HepG2 (cell line): Measurements from ENCODE around the gene SLC35B2. TPM values are rescaled to one million over a fixed set of nuclear protein-coding genes. Genes with fewer than 3 reads are reported as not detected.
A peak's percentile ranks its signal among the peaks of the same experiment; 100 is the strongest.

Experiments used
- ARNT2 ChIP-seq: sonication (generic); formaldehyde crosslinking; IDR thresholded peaks from 2 replicates; pipeline ENCODE4 v1.8.0; 2022; ENCODE audit warnings: mild to moderate bottlenecking, low read depth, missing genetic modification reagents, moderate library complexity
- FOXM1 ChIP-seq: sonication (generic); formaldehyde crosslinking; IDR thresholded peaks from 2 replicates; pipeline ENCODE4 v1.5.0; 2020; ENCODE audit warnings: missing genetic modification reagents
- HMG20A ChIP-seq: IDR thresholded peaks from 2 replicates; pipeline ENCODE4 v1.6.1; 2016; ENCODE audit warnings: borderline replicate concordance
- IKZF4 ChIP-seq: sonication (generic); formaldehyde crosslinking; IDR thresholded peaks from 2 replicates; pipeline ENCODE4 v1.5.1; 2020; ENCODE audit warnings: borderline replicate concordance, mild to moderate bottlenecking, low read depth, missing genetic modification reagents; ENCODE audit errors: not compliant biosample characterization
- KDM2A ChIP-seq: sonication (generic); formaldehyde crosslinking; IDR thresholded peaks from 2 replicates; pipeline ENCODE4 v1.4.0; 2020; ENCODE audit warnings: low read depth, missing genetic modification reagents, borderline replicate concordance
- MAZ ChIP-seq, 2 experiments: sonication (generic) in 1 of 2; formaldehyde crosslinking in 1 of 2; IDR thresholded peaks; 2 replicates each; pipeline versions ENCODE4 v1.5.0 to v1.6.1; 2012 to 2020; ENCODE audit warnings: low read depth in 2 of 2, mild to moderate bottlenecking in 2 of 2, borderline replicate concordance in 1 of 2, improper control_type of control experiment in 1 of 2, low read length in 1 of 2, missing genetic modification reagents in 1 of 2, moderate library complexity in 1 of 2
- NFYB ChIP-seq: sonication (generic); formaldehyde crosslinking; IDR thresholded peaks from 2 replicates; pipeline ENCODE4 v1.4.0; 2020; ENCODE audit warnings: missing genetic modification reagents
- RARA ChIP-seq: IDR thresholded peaks from 2 replicates; pipeline ENCODE4 v1.6.1; 2016; ENCODE audit warnings: missing genetic modification reagents, missing compliant biosample characterization
- SP140L ChIP-seq: sonication (generic); formaldehyde crosslinking; IDR thresholded peaks from 2 replicates; pipeline ENCODE4 v1.4.0; 2020; ENCODE audit warnings: missing genetic modification reagents, borderline replicate concordance
- ZNF329 ChIP-seq: sonication (generic); formaldehyde crosslinking; IDR thresholded peaks from 2 replicates; pipeline ENCODE4 v1.9.0; 2021; ENCODE audit warnings: low read depth, mild to moderate bottlenecking, missing genetic modification reagents
- polyA plus RNA-seq, 8 experiments: library from polyadenylated mRNA; depleted of rRNA in 3 of 8; stranded (reverse) in 7 of 8; unstranded in 1 of 8; fragments of >200 nt; fragmentation: Illumina TruSeq in 4 of 8; extraction: Trizol in 4 of 8; gene quantifications; 2 replicates each; pipeline versions ENCODE4 v1.2.1 to v1.2.3, GENCODE V29; 2011 to 2016; ENCODE audit warnings: low read depth in 4 of 8, missing spikeins in 1 of 8, mixed read lengths in 1 of 8; ENCODE audit not compliant: insufficient read depth in 1 of 8
- total RNA-seq, 5 experiments: library from RNA; depleted of rRNA; stranded (reverse); fragments of >200 nt; fragmentation: Illumina TruSeq; extraction: Trizol; gene quantifications; 2 replicates each; pipeline ENCODE4 v1.2.3, GENCODE V29; 2016; ENCODE audit warnings: low read depth in 1 of 5
- TF ChIP-seq, protein P1 (sequence below): sonication (generic); formaldehyde crosslinking; IDR thresholded peaks from 2 replicates; pipeline ENCODE4 v1.4.0; 2020; ENCODE audit warnings: mild to moderate bottlenecking, missing genetic modification reagents
- TF ChIP-seq, protein P2 (sequence below): sonication (generic); formaldehyde crosslinking; IDR thresholded peaks from 2 replicates; pipeline ENCODE4 v1.4.0; 2020; ENCODE audit warnings: missing genetic modification reagents, borderline replicate concordance
- TF ChIP-seq, protein P3 (sequence below): sonication (generic); formaldehyde crosslinking; IDR thresholded peaks from 2 replicates; pipeline ENCODE4 v1.8.1; 2023; ENCODE audit warnings: mild to moderate bottlenecking, missing genetic modification reagents

The SLC35B2 gene
- total and polyA plus RNA-seq, 2 of the 13 experiments (the other 11 are each of a cell fraction or from before 2014, with no cell fraction given): 61.1 to 148 TPM

DNA sequence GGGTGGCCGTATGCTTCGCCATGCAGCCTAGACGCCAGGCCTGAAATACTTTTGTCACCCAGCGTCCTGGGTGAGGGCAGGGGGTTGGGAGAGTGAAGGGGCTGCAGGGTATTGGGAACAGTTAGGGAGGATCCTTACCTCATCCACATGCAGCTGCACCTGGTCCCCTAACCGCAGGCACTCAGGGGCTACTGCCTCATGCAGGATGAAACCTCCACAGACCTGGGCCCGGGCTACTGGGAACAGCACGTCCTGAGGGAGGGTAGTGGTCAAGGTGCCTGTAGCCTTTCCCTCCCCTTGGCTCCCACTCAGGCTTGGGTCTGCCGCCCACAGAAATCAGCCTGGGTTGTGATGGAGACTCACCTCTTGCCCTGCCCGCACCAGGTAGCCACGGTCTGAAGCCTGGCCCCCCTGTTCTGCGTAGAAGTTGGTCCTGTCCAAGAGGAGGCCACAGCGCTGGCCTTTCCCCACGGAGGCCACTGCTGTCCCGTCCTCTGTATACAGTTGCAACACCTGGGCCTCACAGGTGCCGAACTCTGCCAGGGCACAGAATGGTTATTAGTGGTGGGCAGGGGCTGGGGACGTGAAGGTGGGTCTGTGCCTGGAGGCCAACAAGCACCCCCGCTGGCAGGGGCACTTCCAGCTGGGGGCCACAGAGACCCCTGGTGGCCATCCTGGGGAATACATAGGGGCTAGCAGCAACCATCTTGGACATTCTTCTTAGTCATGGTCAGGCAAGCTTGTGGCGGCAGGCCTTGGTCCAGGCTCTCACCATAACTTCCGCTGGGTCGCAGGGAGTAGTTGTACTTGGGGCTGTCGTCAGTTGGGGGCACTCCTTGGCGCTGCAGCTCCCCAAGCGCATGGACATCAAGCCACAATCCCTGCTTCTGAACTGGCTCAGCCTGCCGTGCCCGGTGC, 47.2 kb upstream of the SLC35B2 start (continued):
- TF ChIP-seq NFYB (CRISPR knock-in tag) (no peak), KDM2A (CRISPR knock-in tag) (no peak), RARA (CRISPR knock-in tag) (no peak), MAZ (IDR thresholded peaks at IDR 0.05; ENCODE audit: borderline replicate concordance, low read depth, low read length) (no peak), MAZ (CRISPR knock-in tag; IDR thresholded peaks at IDR 0.05; ENCODE audit: low read depth) (no peak), SP140L (no peak), ZNF329 (CRISPR knock-in tag) (no peak), HMG20A (no peak), FOXM1 (CRISPR knock-in tag) (no peak), IKZF4 (CRISPR knock-in tag) (no peak), ARNT2 (CRISPR knock-in tag) (0 out of 2 replicates have a peak, but pooled peaks have one; percentile 40)
- TF ChIP-seq, protein P1, sequence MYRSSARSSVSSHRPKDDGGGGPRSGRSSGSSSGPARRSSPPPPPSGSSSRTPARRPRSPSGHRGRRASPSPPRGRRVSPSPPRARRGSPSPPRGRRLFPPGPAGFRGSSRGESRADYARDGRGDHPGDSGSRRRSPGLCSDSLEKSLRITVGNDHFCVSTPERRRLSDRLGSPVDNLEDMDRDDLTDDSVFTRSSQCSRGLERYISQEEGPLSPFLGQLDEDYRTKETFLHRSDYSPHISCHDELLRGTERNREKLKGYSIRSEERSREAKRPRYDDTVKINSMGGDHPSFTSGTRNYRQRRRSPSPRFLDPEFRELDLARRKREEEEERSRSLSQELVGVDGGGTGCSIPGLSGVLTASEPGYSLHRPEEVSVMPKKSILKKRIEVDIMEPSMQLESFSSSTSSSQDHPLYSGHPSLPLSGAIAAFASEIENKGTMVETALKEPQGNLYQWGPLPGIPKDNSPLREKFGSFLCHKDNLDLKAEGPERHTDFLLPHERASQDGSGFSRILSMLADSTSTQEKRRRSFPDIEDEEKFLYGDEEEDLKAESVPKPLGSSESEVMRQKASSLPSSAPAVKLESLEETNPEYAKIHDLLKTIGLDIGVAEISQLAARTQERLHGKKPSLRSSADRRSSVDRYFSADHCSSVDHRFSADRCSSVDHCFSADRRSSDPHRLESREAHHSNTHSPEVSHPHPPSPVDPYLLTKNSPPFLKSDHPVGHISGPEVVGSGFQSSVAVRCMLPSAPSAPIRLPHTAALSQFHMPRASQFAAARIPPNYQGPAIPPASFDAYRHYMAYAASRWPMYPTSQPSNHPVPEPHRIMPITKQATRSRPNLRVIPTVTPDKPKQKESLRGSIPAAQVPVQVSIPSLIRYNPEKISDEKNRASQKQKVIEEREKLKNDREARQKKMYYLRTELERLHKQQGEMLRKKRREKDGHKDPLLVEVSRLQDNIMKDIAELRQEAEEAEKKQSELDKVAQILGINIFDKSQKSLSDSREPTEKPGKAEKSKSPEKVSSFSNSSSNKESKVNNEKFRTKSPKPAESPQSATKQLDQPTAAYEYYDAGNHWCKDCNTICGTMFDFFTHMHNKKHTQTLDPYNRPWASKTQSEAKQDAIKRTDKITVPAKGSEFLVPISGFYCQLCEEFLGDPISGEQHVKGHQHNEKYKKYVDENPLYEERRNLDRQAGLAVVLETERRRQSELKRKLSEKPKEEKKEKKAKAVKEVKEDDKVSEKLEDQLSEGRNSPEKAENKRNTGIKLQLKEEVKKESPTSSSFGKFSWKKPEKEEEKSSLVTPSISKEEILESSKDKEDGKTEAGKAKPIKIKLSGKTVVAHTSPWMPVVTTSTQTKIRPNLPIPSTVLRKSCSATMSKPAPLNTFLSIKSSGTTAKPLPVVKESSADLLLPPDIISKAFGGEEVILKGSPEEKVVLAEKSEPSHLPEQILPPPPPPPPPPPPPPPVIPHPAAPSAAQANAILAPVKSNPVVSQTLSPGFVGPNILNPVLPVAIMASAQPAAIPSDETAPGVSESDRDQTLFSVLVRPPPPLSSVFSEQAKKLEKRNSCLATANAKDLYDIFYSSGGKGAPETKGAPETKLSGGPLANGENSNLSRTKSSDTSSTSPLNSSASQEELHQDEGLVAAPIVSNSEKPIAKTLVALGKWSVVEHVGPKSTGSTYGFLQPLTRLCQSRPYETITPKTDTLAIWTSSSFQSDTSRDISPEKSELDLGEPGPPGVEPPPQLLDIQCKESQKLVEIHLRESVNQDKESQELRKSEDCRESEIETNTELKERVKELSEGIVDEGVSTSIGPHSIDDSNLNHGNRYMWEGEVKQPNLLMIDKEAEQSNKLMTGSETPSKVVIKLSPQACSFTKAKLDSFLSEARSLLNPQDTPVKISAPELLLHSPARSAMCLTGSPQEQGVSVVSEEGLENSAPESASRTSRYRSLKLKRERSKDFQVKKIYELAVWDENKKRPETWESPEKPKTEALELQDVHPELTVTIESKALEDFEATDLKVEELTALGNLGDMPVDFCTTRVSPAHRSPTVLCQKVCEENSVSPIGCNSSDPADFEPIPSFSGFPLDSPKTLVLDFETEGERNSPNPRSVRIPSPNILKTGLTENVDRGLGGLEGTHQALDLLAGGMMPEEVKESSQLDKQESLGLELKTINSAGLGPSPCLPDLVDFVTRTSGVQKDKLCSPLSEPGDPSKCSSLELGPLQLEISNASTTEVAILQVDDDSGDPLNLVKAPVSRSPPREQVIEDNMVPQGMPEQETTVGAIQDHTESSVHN (CRISPR knock-in tag): no peak
- TF ChIP-seq, protein P2, sequence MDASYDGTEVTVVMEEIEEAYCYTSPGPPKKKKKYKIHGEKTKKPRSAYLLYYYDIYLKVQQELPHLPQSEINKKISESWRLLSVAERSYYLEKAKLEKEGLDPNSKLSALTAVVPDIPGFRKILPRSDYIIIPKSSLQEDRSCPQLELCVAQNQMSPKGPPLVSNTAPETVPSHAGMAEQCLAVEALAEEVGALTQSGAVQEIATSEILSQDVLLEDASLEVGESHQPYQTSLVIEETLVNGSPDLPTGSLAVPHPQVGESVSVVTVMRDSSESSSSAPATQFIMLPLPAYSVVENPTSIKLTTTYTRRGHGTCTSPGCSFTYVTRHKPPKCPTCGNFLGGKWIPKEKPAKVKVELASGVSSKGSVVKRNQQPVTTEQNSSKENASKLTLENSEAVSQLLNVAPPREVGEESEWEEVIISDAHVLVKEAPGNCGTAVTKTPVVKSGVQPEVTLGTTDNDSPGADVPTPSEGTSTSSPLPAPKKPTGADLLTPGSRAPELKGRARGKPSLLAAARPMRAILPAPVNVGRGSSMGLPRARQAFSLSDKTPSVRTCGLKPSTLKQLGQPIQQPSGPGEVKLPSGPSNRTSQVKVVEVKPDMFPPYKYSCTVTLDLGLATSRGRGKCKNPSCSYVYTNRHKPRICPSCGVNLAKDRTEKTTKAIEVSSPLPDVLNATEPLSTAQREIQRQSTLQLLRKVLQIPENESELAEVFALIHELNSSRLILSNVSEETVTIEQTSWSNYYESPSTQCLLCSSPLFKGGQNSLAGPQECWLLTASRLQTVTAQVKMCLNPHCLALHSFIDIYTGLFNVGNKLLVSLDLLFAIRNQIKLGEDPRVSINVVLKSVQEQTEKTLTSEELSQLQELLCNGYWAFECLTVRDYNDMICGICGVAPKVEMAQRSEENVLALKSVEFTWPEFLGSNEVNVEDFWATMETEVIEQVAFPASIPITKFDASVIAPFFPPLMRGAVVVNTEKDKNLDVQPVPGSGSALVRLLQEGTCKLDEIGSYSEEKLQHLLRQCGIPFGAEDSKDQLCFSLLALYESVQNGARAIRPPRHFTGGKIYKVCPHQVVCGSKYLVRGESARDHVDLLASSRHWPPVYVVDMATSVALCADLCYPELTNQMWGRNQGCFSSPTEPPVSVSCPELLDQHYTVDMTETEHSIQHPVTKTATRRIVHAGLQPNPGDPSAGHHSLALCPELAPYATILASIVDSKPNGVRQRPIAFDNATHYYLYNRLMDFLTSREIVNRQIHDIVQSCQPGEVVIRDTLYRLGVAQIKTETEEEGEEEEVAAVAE: no peak
- TF ChIP-seq, protein P3, sequence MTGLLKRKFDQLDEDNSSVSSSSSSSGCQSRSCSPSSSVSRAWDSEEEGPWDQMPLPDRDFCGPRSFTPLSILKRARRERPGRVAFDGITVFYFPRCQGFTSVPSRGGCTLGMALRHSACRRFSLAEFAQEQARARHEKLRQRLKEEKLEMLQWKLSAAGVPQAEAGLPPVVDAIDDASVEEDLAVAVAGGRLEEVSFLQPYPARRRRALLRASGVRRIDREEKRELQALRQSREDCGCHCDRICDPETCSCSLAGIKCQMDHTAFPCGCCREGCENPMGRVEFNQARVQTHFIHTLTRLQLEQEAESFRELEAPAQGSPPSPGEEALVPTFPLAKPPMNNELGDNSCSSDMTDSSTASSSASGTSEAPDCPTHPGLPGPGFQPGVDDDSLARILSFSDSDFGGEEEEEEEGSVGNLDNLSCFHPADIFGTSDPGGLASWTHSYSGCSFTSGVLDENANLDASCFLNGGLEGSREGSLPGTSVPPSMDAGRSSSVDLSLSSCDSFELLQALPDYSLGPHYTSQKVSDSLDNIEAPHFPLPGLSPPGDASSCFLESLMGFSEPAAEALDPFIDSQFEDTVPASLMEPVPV (CRISPR knock-in tag): no peak
